HFFc6 (cell line): Measurements from ENCODE around the gene MB. TPM values are rescaled to one million over a fixed set of nuclear protein-coding genes. Genes with fewer than 3 reads are reported as not detected.

Experiments
- DNase-seq: peaks from one replicate; pipeline ENCODE4 v3.0.0-alpha.2; 2018
- H3K27ac Mint-ChIP-seq: 2 replicates; pipeline ENCODE4 v1.8.0; 2020; ENCODE audit warnings: mild to moderate bottlenecking, mixed read lengths
- H3K27me3 Mint-ChIP-seq: 2 replicates; pipeline ENCODE4 v1.8.0; 2021; ENCODE audit warnings: mild to moderate bottlenecking, moderate library complexity, mixed read lengths; ENCODE audit not compliant: insufficient read depth
- H3K36me3 Mint-ChIP-seq: 2 replicates; pipeline ENCODE4 v1.8.0; 2021; ENCODE audit warnings: low read depth, mixed read lengths
- H3K4me1 Mint-ChIP-seq: 2 replicates; pipeline ENCODE4 v1.8.0; 2020; ENCODE audit warnings: low read depth, mixed read lengths
- H3K4me3 Mint-ChIP-seq: 2 replicates; pipeline ENCODE4 v1.8.0; 2020; ENCODE audit warnings: mild to moderate bottlenecking, moderate library complexity, mixed read lengths
- H3K9me3 Mint-ChIP-seq: 2 replicates; pipeline ENCODE4 v1.8.0; 2020; ENCODE audit warnings: mild to moderate bottlenecking, mixed read lengths
- CTCF ChIP-seq: fragments of 200-600 bp; sonication (generic); IDR thresholded peaks from 2 replicates; pipeline ENCODE4 v1.5.0; 2021; ENCODE audit warnings: antibody characterized with exemption, mild to moderate bottlenecking
- total RNA-seq, 6 experiments: library from RNA; stranded (reverse); fragmentation: NEBNext Ultra II Directional; extraction: Animal tissue kit (Norgen Biotek cat#: 25700); gene quantifications; 2 replicates in 1 of 6; 3 replicates in 5 of 6; pipeline ENCODE4 v1.2.3, GENCODE V29; 2021

Gene MB
- total RNA-seq, 6 experiments from 2014 or later: not detected

- H3K36me3 Mint-ChIP-seq: no peaks in the 10 kb centered on the region
- H3K9me3 Mint-ChIP-seq: no peaks in the 10 kb centered on the region
- TF ChIP-seq CTCF: no peak
- DNase-seq: no peak
- H3K27ac Mint-ChIP-seq: no peak overlapping the region
- H3K4me3 Mint-ChIP-seq: no peak overlapping the region
- no peaks in the 10 kb centered on the region for H3K4me1 Mint-ChIP-seq
- H3K27me3 Mint-ChIP-seq: peaks cover 30% of the 10 kb centered on the region
Measured at GRCh38 chr22:35612903-35613302, 4.2 kb downstream of the MB start.

- Mint-ChIP-seq H3K9me3 (no peaks in the 10 kb centered on the region), H3K4me1 (no peaks in the 10 kb centered on the region), H3K27me3 (peaks cover 35% of the 10 kb centered on the region), H3K27ac (no peak overlapping the region), H3K36me3 (no peaks in the 10 kb centered on the region), H3K4me3 (no peak overlapping the region)
- no peak for TF ChIP-seq CTCF
- no peak for DNase-seq
Measured at GRCh38 chr22:35611891-35612576, 5.1 kb downstream of the MB start.

- no peaks in the 10 kb centered on the region for H3K9me3 Mint-ChIP-seq
- no peak for TF ChIP-seq CTCF
- peaks cover 35% of the 10 kb centered on the region for H3K27me3 Mint-ChIP-seq
Measured at GRCh38 chr22:35611200-35611890, 5.8 kb downstream of the MB start.

GRCh38 chr22:35610741-35611140, 6.4 kb downstream of the MB start:
- H3K36me3 Mint-ChIP-seq: no peaks in the 10 kb centered on the region
- H3K4me1 Mint-ChIP-seq: no peaks in the 10 kb centered on the region
- no peak overlapping the region for H3K4me3 Mint-ChIP-seq
- no peak overlapping the region for H3K27ac Mint-ChIP-seq
- no peak for TF ChIP-seq CTCF
- no peaks in the 10 kb centered on the region for H3K9me3 Mint-ChIP-seq
- H3K27me3 Mint-ChIP-seq: peaks cover 39% of the 10 kb centered on the region
- no peak for DNase-seq

More at GRCh38 chr22:35611200-35611890, 5.8 kb downstream of the MB start:
- Mint-ChIP-seq H3K4me3 (no peak overlapping the region), H3K36me3 (no peaks in the 10 kb centered on the region), H3K4me1 (no peaks in the 10 kb centered on the region), H3K27ac (no peak overlapping the region)
- DNase-seq: no peak

GRCh38 chr22:35609761-35610160, 7.4 kb downstream of the MB start:
- Mint-ChIP-seq H3K4me1 (peaks cover 6% of the 10 kb centered on the region; the same call in 1 of the 2 replicates), H3K27ac (no peak overlapping the region), H3K4me3 (no peak overlapping the region), H3K9me3 (no peaks in the 10 kb centered on the region), H3K36me3 (no peaks in the 10 kb centered on the region), H3K27me3 (peaks cover 39% of the 10 kb centered on the region)
- DNase-seq: no peak
- no peak for TF ChIP-seq CTCF
